A549 (cell line): ENCODE results near the gene RNF130. TPM values are rescaled to one million over a fixed set of nuclear protein-coding genes. Genes with fewer than 3 reads are reported as not detected.

Experiments
- ATAC-seq, 2 experiments: fragments of 200-7000 bp in 1 of 2; fragments of >200 bp in 1 of 2; cut with Nextera tagmentation in 1 of 2; cut with Tn5 transposase in 1 of 2; 3 replicates each; pipeline versions ENCODE4 v1.8.0 to v1.9.1; 2018 to 2020; ENCODE audit warnings: mild to moderate bottlenecking in 1 of 2, moderate library complexity in 1 of 2
- CTCF ChIA-PET: fragments of 300-600 bp; sonication (Branson Sonifier 250); formaldehyde crosslinking; extraction: SDS; loops from one replicate; lab custom pipeline; 2021; ENCODE audit warnings: antibody characterized with exemption, inconsistent platforms; lab: Yijun Ruan, JAX
- POLR2A ChIA-PET: fragments of 350-600 bp; formaldehyde crosslinking; extraction: SDS; loops from one replicate; lab custom pipeline; 2021; ENCODE audit warnings: antibody characterized with exemption, inconsistent platforms; lab: Yijun Ruan, JAX
- DNase-seq, 2 experiments: peaks; one replicate each; pipeline versions ENCODE4 v3.0.0 to v3.0.0-alpha.2; 2011 to 2016; ENCODE audit warnings: low read depth in 1 of 2, low spot score in 1 of 2
- FAIRE-seq: peaks from 2 replicates; lab custom pipeline; 2011; peaks lifted over from hg19 to GRCh38; lab: Jason Lieb, UNC
- H3K27ac ChIP-seq, 2 experiments: fragments of >200 bp; sonication (Bioruptor Twin); formaldehyde crosslinking; 3 replicates each; pipeline ENCODE4 v1.5.1; 2016 to 2017
- H3K4me1 ChIP-seq: fragments of >200 bp; sonication (Bioruptor Twin); formaldehyde crosslinking; 3 replicates; pipeline ENCODE4 v1.6.1; 2016
- H3K4me2 ChIP-seq: fragments of >200 bp; sonication (Bioruptor Twin); formaldehyde crosslinking; 3 replicates; pipeline ENCODE4 v1.6.1; 2016
- H3K4me3 ChIP-seq: fragments of >200 bp; sonication (Bioruptor Twin); formaldehyde crosslinking; 3 replicates; pipeline ENCODE4 v1.5.1; 2016
- H3K9me3 ChIP-seq: fragments of >200 bp; sonication (Bioruptor Twin); formaldehyde crosslinking; 3 replicates; pipeline ENCODE4 v1.6.1; 2016
- BHLHE40 ChIP-seq: IDR thresholded peaks from 2 replicates; pipeline ENCODE4 v1.6.1; 2012; ENCODE audit warnings: low read depth, low read length, inconsistent platforms
- CBX2 ChIP-seq: fragments of 200-600 bp; sonication (generic); IDR thresholded peaks from 2 replicates; pipeline ENCODE4 v1.6.1; 2016; ENCODE audit warnings: low read depth, mild to moderate bottlenecking, borderline replicate concordance
- CBX8 ChIP-seq: fragments of 200-600 bp; sonication (generic); IDR thresholded peaks from 2 replicates; pipeline ENCODE4 v1.6.1; 2016
- CHD2 ChIP-seq: fragments of 150-350 bp; IDR thresholded peaks from 2 replicates; pipeline ENCODE4 v1.6.1; 2014; ENCODE audit warnings: low read length; ENCODE audit not compliant: partially characterized antibody
- EHF ChIP-seq: fragments of 250-450 bp; sonication (Bioruptor Pico); IDR thresholded peaks from 2 replicates; pipeline ENCODE4 v1.5.0; 2020; ENCODE audit warnings: mild to moderate bottlenecking
- ELK1 ChIP-seq: fragments of 150-350 bp; IDR thresholded peaks from 2 replicates; pipeline ENCODE4 v1.6.1; 2014; ENCODE audit warnings: low read depth, mild to moderate bottlenecking, low read length
- FOSL2 ChIP-seq, 2 experiments: fragments of 450-650 bp in 1 of 2; fragments of >200 bp in 1 of 2; sonication (Bioruptor Twin) in 1 of 2; formaldehyde crosslinking; IDR thresholded peaks; 2 replicates each; pipeline versions ENCODE4 v1.5.0 to v1.6.1; 2016 to 2020; ENCODE audit warnings: mild to moderate bottlenecking in 1 of 2, moderate library complexity in 1 of 2
- HDAC2 ChIP-seq: fragments of 200-600 bp; sonication (generic); IDR thresholded peaks from 2 replicates; pipeline ENCODE4 v1.6.1; 2016
- HES2 ChIP-seq: fragments of >200 bp; sonication (Bioruptor Twin); formaldehyde crosslinking; IDR thresholded peaks from 2 replicates; pipeline ENCODE4 v1.6.1; 2016
- HEYL ChIP-seq: fragments of 250-450 bp; sonication (Bioruptor Pico); IDR thresholded peaks from 2 replicates; pipeline ENCODE4 v1.8.0; 2021; ENCODE audit warnings: mild to moderate bottlenecking, moderate library complexity
- KDM5A ChIP-seq: fragments of 200-600 bp; sonication (generic); IDR thresholded peaks from 2 replicates; pipeline ENCODE4 v1.6.1; 2016; ENCODE audit warnings: antibody characterized with exemption, mild to moderate bottlenecking
- MAFK ChIP-seq: fragments of 450-650 bp; IDR thresholded peaks from 2 replicates; pipeline ENCODE4 v1.6.1; 2014; ENCODE audit not compliant: partially characterized antibody
- NFE2L2 ChIP-seq: fragments of 150-350 bp; conservative IDR thresholded peaks from 2 replicates; pipeline ENCODE4 v1.6.1; 2014; ENCODE audit warnings: low read length
- POLR2AphosphoS2 ChIP-seq: conservative IDR thresholded peaks from 2 replicates; pipeline ENCODE4 v1.6.1; 2012; ENCODE audit warnings: low read length, improper control_type of control experiment, inconsistent platforms
- RAD21 ChIP-seq, 2 experiments: fragments of >200 bp in 1 of 2; sonication (Bioruptor Twin) in 1 of 2; formaldehyde crosslinking in 1 of 2; IDR thresholded peaks in 1 of 2; conservative IDR thresholded peaks in 1 of 2; 2 replicates in 1 of 2; 3 replicates in 1 of 2; pipeline ENCODE4 v1.6.1; 2012 to 2018; ENCODE audit warnings: inconsistent platforms in 1 of 2
- REST ChIP-seq: fragments of 200-600 bp; sonication (generic); IDR thresholded peaks from 2 replicates; pipeline ENCODE4 v1.6.1; 2016; ENCODE audit warnings: antibody characterized with exemption, mild to moderate bottlenecking, moderate library complexity
- RNF2 ChIP-seq: fragments of 200-600 bp; sonication (generic); IDR thresholded peaks from 2 replicates; pipeline ENCODE4 v1.6.1; 2016; ENCODE audit warnings: low read depth, mild to moderate bottlenecking, antibody characterized with exemption, moderate library complexity, borderline replicate concordance
- SMC3 ChIP-seq: fragments of >200 bp; sonication (Bioruptor Twin); formaldehyde crosslinking; IDR thresholded peaks from 3 replicates; pipeline ENCODE4 v1.6.1; 2018; ENCODE audit warnings: inconsistent platforms
- WGBS: methylation state at CpG from one replicate; pipeline ENCODE4 v1.1.6; 2017; ENCODE audit errors: missing lambda C conversion rate; 5-methylcytosine and 5-hydroxymethylcytosine counted together
- polyA plus RNA-seq, 4 experiments: library from polyadenylated mRNA; depleted of rRNA in 3 of 4; stranded (reverse); fragments of >200 nt; fragmentation: RNase III in 1 of 4; extraction: RNeasy Plus Mini Kit Qiagen cat#74134 plus additional on column Dnase treatment in 1 of 4; gene quantifications; 2 replicates in 3 of 4; 3 replicates in 1 of 4; pipeline ENCODE4 v1.2.3, GENCODE V29; 2011 to 2017
- TF ChIP-seq, protein P1 (sequence below): fragments of 450-650 bp; IDR thresholded peaks from 2 replicates; pipeline ENCODE4 v1.6.1; 2014; ENCODE audit warnings: antibody characterized with exemption
- TF ChIP-seq, protein P2 (sequence below): IDR thresholded peaks from 2 replicates; pipeline ENCODE4 v1.6.1; 2012
- TF ChIP-seq, protein P3 (sequence below): fragments of >200 bp; sonication (Bioruptor Twin); formaldehyde crosslinking; IDR thresholded peaks from 3 replicates; pipeline ENCODE4 v1.5.1; 2016

RNF130 gene
- polyA plus RNA-seq, 2 of the 4 experiments (the other 2 are of a cell fraction), result 33.3 to 50.1 TPM

- CTCF ChIA-PET, result interaction anchor here (0.5 to 1.3 kb wide), 4 partner anchors 16 to 560 kb away, joined by 3 to 4 read pairs (median 3); no protein-coding TSS in a partner anchor
- H3K4me3 ChIP-seq, result no peak overlapping the region
- no peak for TF ChIP-seq POLR2AphosphoS2
- no peak for TF ChIP-seq CHD2
- TF ChIP-seq ELK1, result no peak
- TF ChIP-seq HES2, result no peak
- TF ChIP-seq FOSL2 (IDR thresholded peaks at IDR 0.05), result no peak
- no peak for TF ChIP-seq FOSL2 (CRISPR knock-in tag; IDR thresholded peaks at IDR 0.05)
- TF ChIP-seq HDAC2, result no peak
- no peak for TF ChIP-seq SMC3
- TF ChIP-seq CBX8, result no peak
- TF ChIP-seq MAFK, result no peak
- TF ChIP-seq, all 56 proteins: peak for 0
- POLR2A ChIA-PET, result no interaction called here
- no peaks in the 10 kb centered on the region for H3K4me1 ChIP-seq
- H3K4me2 ChIP-seq, result no peak overlapping the region
- H3K27ac ChIP-seq, result no peak overlapping the region
- FAIRE-seq, result no peak
- 92% methylated on average over 13 of the region's 13 CpGs for WGBS
- DNase-seq, result no peak
- no peaks in the 10 kb centered on the region for H3K9me3 ChIP-seq
- ATAC-seq, result no peak
Measured at GRCh38 chr5:179975713-179976134, 95.8 kb downstream of the RNF130 start.

DNA sequence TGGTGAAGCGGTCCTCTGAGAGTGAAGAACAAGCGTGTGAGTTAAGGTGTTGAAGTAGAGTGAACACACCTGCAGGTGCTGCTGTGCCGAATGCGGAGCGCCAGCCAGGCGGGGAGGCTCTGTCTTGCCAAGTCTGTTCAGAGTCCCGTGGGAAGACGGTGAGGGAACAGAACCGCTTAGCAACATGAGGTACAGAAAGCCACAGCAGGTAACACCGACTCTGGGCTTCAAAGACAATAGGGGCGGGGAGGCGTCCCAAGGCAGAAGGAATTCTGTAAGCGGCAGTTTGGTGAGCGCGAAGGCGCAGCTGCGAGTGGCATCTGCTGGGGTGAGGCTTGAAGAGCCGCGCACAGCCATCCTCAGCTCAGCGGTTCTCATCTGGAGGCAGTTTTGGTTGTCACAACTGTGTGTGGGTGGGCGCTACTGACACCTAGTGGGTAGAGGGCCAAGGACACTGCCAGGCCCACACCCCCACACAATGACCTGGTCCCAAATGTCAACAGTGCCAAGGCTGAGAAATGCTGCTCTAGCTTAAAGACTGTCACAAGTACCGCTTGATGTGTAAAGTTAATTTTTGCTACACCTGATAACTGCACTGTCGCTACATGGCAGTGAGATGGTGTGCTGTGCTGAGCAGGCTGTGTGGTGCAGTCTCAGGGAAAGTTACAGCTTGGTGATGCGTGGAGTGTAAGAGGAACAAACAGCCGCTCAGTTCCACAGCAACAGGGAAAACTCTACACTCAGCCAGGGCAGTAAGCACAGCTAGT lies 96.4 kb downstream of the RNF130 start:
- POLR2A ChIA-PET, result no interaction called here
- FAIRE-seq (no peak), ATAC-seq (peak; percentile 89 to 94)

DNA sequence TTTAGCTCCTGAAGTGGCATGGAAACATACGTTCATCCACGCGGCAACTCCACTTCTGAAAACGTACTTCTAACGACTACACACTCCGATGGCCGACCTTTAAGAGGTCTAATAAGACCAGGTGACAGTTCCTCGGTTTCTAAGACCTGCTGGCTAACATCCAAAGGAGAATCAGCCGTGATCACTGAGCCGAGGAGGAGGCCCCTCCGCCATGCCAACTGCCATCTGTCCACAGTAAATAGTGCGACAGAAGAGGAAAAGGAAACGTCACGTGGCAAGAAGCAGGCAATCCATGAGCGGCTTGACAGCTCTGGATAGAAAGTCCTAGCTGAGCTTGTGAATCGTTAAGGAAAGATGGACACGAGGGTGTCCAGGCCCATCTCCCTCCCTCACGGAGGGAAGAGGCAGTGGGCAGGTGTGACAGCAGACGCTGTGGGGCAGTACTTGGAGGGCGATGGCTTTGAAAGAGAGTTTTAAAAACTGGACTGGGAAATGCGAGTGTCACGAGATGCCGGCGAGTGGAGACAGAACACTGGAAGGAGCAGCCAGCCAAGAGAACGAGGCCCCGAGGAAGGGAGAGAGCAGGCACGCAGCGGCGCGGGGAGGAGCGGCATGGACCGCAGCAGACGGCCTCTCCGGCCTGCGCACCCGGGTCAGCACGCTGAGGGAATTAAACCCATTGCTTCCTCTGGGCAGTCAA lies 97.2 kb downstream of the RNF130 start:
- Histone ChIP-seq H3K4me2 (no peak overlapping the region), H3K27ac (no peak overlapping the region), H3K9me3 (no peaks in the 10 kb centered on the region), H3K4me1 (no peaks in the 10 kb centered on the region), H3K4me3 (no peak overlapping the region)
- CTCF ChIA-PET, result interaction anchor here (0.6 to 1.3 kb wide), 9 partner anchors 15 to 1984 kb away, joined by 3 to 4 read pairs (median 3); no protein-coding TSS in a partner anchor
- DNase-seq (no peak), ATAC-seq (no peak), FAIRE-seq (no peak)
- WGBS, result 89% methylated on average over 37 of the region's 37 CpGs
- TF ChIP-seq REST (no peak), MAFK (no peak), CBX2 (no peak), BHLHE40 (no peak), NFE2L2 (no peak), RAD21 (conservative IDR thresholded peaks at IDR 0.05 in 1 of 2, IDR thresholded peaks at IDR 0.05 in 1 of 2) (no peak), EHF (CRISPR knock-in tag) (no peak), KDM5A (no peak), HEYL (CRISPR knock-in tag) (no peak)
- TF ChIP-seq, protein P1, sequence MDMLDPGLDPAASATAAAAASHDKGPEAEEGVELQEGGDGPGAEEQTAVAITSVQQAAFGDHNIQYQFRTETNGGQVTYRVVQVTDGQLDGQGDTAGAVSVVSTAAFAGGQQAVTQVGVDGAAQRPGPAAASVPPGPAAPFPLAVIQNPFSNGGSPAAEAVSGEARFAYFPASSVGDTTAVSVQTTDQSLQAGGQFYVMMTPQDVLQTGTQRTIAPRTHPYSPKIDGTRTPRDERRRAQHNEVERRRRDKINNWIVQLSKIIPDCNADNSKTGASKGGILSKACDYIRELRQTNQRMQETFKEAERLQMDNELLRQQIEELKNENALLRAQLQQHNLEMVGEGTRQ, result no peak
- TF ChIP-seq, protein P2, sequence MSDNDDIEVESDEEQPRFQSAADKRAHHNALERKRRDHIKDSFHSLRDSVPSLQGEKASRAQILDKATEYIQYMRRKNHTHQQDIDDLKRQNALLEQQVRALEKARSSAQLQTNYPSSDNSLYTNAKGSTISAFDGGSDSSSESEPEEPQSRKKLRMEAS, result no peak
- POLR2A ChIA-PET, result no interaction called here

More for the DNA sequence above, 96.4 kb downstream of the RNF130 start:
- no peaks in the 10 kb centered on the region for H3K4me1 ChIP-seq
- H3K9me3 ChIP-seq, result no peaks in the 10 kb centered on the region
- 90% methylated on average over 25 of the region's 25 CpGs for WGBS
- no peak for TF ChIP-seq RNF2
- TF ChIP-seq RAD21 (conservative IDR thresholded peaks at IDR 0.05 in 1 of 2, IDR thresholded peaks at IDR 0.05 in 1 of 2), result peak; percentile 39 to 41; a peak in 3 of 5 replicates
- TF ChIP-seq, protein P3, sequence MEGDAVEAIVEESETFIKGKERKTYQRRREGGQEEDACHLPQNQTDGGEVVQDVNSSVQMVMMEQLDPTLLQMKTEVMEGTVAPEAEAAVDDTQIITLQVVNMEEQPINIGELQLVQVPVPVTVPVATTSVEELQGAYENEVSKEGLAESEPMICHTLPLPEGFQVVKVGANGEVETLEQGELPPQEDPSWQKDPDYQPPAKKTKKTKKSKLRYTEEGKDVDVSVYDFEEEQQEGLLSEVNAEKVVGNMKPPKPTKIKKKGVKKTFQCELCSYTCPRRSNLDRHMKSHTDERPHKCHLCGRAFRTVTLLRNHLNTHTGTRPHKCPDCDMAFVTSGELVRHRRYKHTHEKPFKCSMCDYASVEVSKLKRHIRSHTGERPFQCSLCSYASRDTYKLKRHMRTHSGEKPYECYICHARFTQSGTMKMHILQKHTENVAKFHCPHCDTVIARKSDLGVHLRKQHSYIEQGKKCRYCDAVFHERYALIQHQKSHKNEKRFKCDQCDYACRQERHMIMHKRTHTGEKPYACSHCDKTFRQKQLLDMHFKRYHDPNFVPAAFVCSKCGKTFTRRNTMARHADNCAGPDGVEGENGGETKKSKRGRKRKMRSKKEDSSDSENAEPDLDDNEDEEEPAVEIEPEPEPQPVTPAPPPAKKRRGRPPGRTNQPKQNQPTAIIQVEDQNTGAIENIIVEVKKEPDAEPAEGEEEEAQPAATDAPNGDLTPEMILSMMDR, result peak; percentile 45
- TF ChIP-seq SMC3, result peak; percentile 30; the same call in 1 of the 3 replicates
- CTCF ChIA-PET, result interaction anchor here (0.5 to 1.3 kb wide), 7 partner anchors 16 to 560 kb away, joined by 3 to 4 read pairs (median 3); no protein-coding TSS in a partner anchor
- DNase-seq, result peak in 1 of 2 experiments; percentile 46
- H3K4me3 ChIP-seq, result no peak overlapping the region
- no peak overlapping the region for H3K4me2 ChIP-seq
- H3K27ac ChIP-seq, result no peak overlapping the region
